GM12878 (cell line): ENCODE measurements around the gene MRPL16. TPM values are rescaled to one million over a fixed set of nuclear protein-coding genes. Genes with fewer than 3 reads are reported as not detected.

Experiments
- BMI1 ChIP-seq: fragments of 450-650 bp; IDR thresholded peaks from 2 replicates; pipeline ENCODE4 v1.6.1; 2016; ENCODE audit warnings: mild to moderate bottlenecking, moderate library complexity, borderline replicate concordance
- ELK1 ChIP-seq: IDR thresholded peaks from 2 replicates; pipeline ENCODE4 v1.6.1; 2012; ENCODE audit warnings: low read depth, low read length, improper control_type of control experiment
- GABPA ChIP-seq: IDR thresholded peaks from 2 replicates; pipeline ENCODE4 v1.6.1; 2014; ENCODE audit warnings: antibody characterized with exemption, low read depth, mild to moderate bottlenecking, inconsistent platforms
- SPI1 ChIP-seq: IDR thresholded peaks from 2 replicates; pipeline ENCODE4 v1.6.1; 2011; ENCODE audit warnings: low read depth, mild to moderate bottlenecking, low read length, moderate library complexity, borderline replicate concordance; ENCODE audit not compliant: insufficient read depth
- STAT1 ChIP-seq: fragments of 450-650 bp; conservative IDR thresholded peaks from 2 replicates; pipeline ENCODE4 v1.6.1; 2014; ENCODE audit warnings: antibody characterized with exemption, mild to moderate bottlenecking
- TARDBP ChIP-seq: IDR thresholded peaks from 2 replicates; pipeline ENCODE4 v1.6.1; 2016; ENCODE audit warnings: borderline replicate concordance
- polyA plus RNA-seq, 11 experiments: library from polyadenylated mRNA; depleted of rRNA in 4 of 11; unstranded in 6 of 11; stranded (reverse) in 5 of 11; fragments of >200 nt; fragmentation: Nextera tagmentation in 4 of 11; fragmentation: Illumina TruSeq in 1 of 11; extraction: Ambion mirVana in 4 of 11; extraction: Trizol in 1 of 11; gene quantifications; 1 replicate in 1 of 11; 2 replicates in 10 of 11; pipeline versions ENCODE4 v1.2.1 to v1.2.3, GENCODE V29; 2011 to 2016; ENCODE audit warnings: inconsistent platforms in 2 of 11, missing spikeins in 2 of 11, low read depth in 1 of 11
- total RNA-seq, 4 experiments: library from RNA; depleted of rRNA in 3 of 4; stranded (reverse); fragments of >200 nt in 3 of 4; fragmentation: Illumina TruSeq in 1 of 4; extraction: Trizol in 1 of 4; gene quantifications; 2 replicates each; pipeline versions ENCODE4 v1.2.1 to v1.2.3, GENCODE V29; 2013 to 2021
- TF ChIP-seq, protein P1 (sequence below): IDR thresholded peaks from 2 replicates; pipeline ENCODE4 v1.6.1; 2012; ENCODE audit warnings: mild to moderate bottlenecking, low read depth, low read length
- TF ChIP-seq, protein P2 (sequence below): fragments of 450-650 bp; IDR thresholded peaks from 2 replicates; pipeline ENCODE4 v1.6.1; 2017; ENCODE audit warnings: mild to moderate bottlenecking

MRPL16 gene
- total and polyA plus RNA-seq, 10 of the 15 experiments (the other 5 are each of a cell fraction or from before 2014, with no cell fraction given) = 38.2 to 167 (median 106) TPM

GRCh38 chr11:59767225-59767611 is 43.4 kb downstream of the MRPL16 start (continued):
- TF ChIP-seq, protein P1, sequence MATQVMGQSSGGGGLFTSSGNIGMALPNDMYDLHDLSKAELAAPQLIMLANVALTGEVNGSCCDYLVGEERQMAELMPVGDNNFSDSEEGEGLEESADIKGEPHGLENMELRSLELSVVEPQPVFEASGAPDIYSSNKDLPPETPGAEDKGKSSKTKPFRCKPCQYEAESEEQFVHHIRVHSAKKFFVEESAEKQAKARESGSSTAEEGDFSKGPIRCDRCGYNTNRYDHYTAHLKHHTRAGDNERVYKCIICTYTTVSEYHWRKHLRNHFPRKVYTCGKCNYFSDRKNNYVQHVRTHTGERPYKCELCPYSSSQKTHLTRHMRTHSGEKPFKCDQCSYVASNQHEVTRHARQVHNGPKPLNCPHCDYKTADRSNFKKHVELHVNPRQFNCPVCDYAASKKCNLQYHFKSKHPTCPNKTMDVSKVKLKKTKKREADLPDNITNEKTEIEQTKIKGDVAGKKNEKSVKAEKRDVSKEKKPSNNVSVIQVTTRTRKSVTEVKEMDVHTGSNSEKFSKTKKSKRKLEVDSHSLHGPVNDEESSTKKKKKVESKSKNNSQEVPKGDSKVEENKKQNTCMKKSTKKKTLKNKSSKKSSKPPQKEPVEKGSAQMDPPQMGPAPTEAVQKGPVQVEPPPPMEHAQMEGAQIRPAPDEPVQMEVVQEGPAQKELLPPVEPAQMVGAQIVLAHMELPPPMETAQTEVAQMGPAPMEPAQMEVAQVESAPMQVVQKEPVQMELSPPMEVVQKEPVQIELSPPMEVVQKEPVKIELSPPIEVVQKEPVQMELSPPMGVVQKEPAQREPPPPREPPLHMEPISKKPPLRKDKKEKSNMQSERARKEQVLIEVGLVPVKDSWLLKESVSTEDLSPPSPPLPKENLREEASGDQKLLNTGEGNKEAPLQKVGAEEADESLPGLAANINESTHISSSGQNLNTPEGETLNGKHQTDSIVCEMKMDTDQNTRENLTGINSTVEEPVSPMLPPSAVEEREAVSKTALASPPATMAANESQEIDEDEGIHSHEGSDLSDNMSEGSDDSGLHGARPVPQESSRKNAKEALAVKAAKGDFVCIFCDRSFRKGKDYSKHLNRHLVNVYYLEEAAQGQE = no peak
- TF ChIP-seq, protein P2, sequence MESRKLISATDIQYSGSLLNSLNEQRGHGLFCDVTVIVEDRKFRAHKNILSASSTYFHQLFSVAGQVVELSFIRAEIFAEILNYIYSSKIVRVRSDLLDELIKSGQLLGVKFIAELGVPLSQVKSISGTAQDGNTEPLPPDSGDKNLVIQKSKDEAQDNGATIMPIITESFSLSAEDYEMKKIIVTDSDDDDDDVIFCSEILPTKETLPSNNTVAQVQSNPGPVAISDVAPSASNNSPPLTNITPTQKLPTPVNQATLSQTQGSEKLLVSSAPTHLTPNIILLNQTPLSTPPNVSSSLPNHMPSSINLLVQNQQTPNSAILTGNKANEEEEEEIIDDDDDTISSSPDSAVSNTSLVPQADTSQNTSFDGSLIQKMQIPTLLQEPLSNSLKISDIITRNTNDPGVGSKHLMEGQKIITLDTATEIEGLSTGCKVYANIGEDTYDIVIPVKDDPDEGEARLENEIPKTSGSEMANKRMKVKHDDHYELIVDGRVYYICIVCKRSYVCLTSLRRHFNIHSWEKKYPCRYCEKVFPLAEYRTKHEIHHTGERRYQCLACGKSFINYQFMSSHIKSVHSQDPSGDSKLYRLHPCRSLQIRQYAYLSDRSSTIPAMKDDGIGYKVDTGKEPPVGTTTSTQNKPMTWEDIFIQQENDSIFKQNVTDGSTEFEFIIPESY = no peak
- no peak for TF ChIP-seq TARDBP
- TF ChIP-seq STAT1 = no peak
- no peak for TF ChIP-seq BMI1
- no peak for TF ChIP-seq ELK1
- no peak for TF ChIP-seq SPI1
- TF ChIP-seq GABPA = no peak
- TF ChIP-seq, all 136 proteins: peak for 0
